Stimulated activated CD8-positive, alpha-beta memory T cell treated with anti-CD3 and anti-CD28 coated beads, Interleukin-15, amount 100 ng/mL, for 24 hours (primary cell): ENCODE results near the gene FEM1B.

Experiments used
- DNase-seq: peaks from one replicate; pipeline ENCODE4 v3.0.0-alpha.2; 2020; ENCODE audit warnings: low read depth

Gene FEM1B

GRCh38 chr15:68326711-68327354, 49.3 kb downstream of the FEM1B start:
- no peak for DNase-seq

- no peak for DNase-seq
Measured at GRCh38 chr15:68328443-68328842, 50.9 kb downstream of the FEM1B start.

GRCh38 chr15:68328964-68329363, 51.4 kb downstream of the FEM1B start:
- no peak for DNase-seq

GRCh38 chr15:68330416-68330815, 52.9 kb downstream of the FEM1B start:
- DNase-seq = no peak

- no peak for DNase-seq
Measured at GRCh38 chr15:68330901-68331300, 53.4 kb downstream of the FEM1B start.

- DNase-seq = no peak
Measured at GRCh38 chr15:68332266-68332665, 54.7 kb downstream of the FEM1B start.

- DNase-seq = no peak
Measured at GRCh38 chr15:68333775-68334470, 56.4 kb downstream of the FEM1B start.

- DNase-seq = no peak
Measured at GRCh38 chr15:68334661-68335124, 57.1 kb downstream of the FEM1B start.

- DNase-seq = no peak
Measured at GRCh38 chr15:68335251-68335650, 57.7 kb downstream of the FEM1B start.

- no peak for DNase-seq
Measured at GRCh38 chr15:68335655-68336054, 58.1 kb downstream of the FEM1B start.

- no peak for DNase-seq
Measured at GRCh38 chr15:68336516-68336915, 59.0 kb downstream of the FEM1B start.

- no peak for DNase-seq
Measured at GRCh38 chr15:68337826-68338225, 60.3 kb downstream of the FEM1B start.

GRCh38 chr15:68339481-68339880, 61.9 kb downstream of the FEM1B start:
- no peak for DNase-seq

GRCh38 chr15:68340726-68341671, 63.5 kb downstream of the FEM1B start:
- DNase-seq = no peak

- DNase-seq = no peak
Measured at GRCh38 chr15:68341760-68342725, 64.5 kb downstream of the FEM1B start.

- no peak for DNase-seq
Measured at GRCh38 chr15:68343579-68344225, 66.2 kb downstream of the FEM1B start.

- no peak for DNase-seq
Measured at GRCh38 chr15:68344600-68344999, 67.1 kb downstream of the FEM1B start.
